HepG2 (cell line): Measurements from ENCODE around the gene HOXB6. TPM values are rescaled to one million over a fixed set of nuclear protein-coding genes. Genes with fewer than 3 reads are reported as not detected.
A peak's percentile ranks its signal among the peaks of the same experiment; 100 is the strongest.

Experiments used
- CBX2 ChIP-seq, 2 experiments: fragments of 200-600 bp in 1 of 2; sonication (generic); formaldehyde crosslinking in 1 of 2; IDR thresholded peaks; 2 replicates each; pipeline versions ENCODE4 v1.7.0 to v1.8.1; 2018 to 2022; ENCODE audit warnings: low read depth in 2 of 2, low read length in 1 of 2, mild to moderate bottlenecking in 1 of 2, missing genetic modification reagents in 1 of 2
- ELF1 ChIP-seq: sonication (generic); formaldehyde crosslinking; IDR thresholded peaks from 2 replicates; pipeline ENCODE4 v1.4.0; 2020; ENCODE audit warnings: missing genetic modification reagents
- ETV5 ChIP-seq: IDR thresholded peaks from 2 replicates; pipeline ENCODE4 v1.6.1; 2018; ENCODE audit warnings: missing biosample characterization, missing genetic modification reagents, inconsistent platforms, borderline replicate concordance
- GTF2F1 ChIP-seq: fragments of 150-350 bp; IDR thresholded peaks from 2 replicates; pipeline ENCODE4 v1.6.1; 2014; ENCODE audit warnings: low read length
- KDM3A ChIP-seq: IDR thresholded peaks from 2 replicates; pipeline ENCODE4 v1.6.1; 2018; ENCODE audit warnings: low read depth, missing compliant biosample characterization
- KLF16 ChIP-seq, 2 experiments: sonication (generic) in 1 of 2; formaldehyde crosslinking in 1 of 2; IDR thresholded peaks; 2 replicates each; pipeline versions ENCODE4 v1.6.1 to v1.8.0; 2016 to 2023; ENCODE audit warnings: missing genetic modification reagents in 2 of 2, missing compliant biosample characterization in 1 of 2
- LCORL ChIP-seq, 2 experiments: fragments of 450-650 bp in 1 of 2; sonication (generic) in 1 of 2; formaldehyde crosslinking in 1 of 2; IDR thresholded peaks; 2 replicates each; pipeline versions ENCODE4 v1.5.0 to v1.6.1; 2017 to 2020; ENCODE audit warnings: antibody characterized with exemption in 1 of 2, missing genetic modification reagents in 1 of 2
- MTF2 ChIP-seq: sonication (generic); formaldehyde crosslinking; IDR thresholded peaks from 2 replicates; pipeline ENCODE4 v1.5.0; 2020; ENCODE audit warnings: missing genetic modification reagents, borderline replicate concordance
- NFATC3 ChIP-seq: sonication (generic); formaldehyde crosslinking; IDR thresholded peaks from 2 replicates; pipeline ENCODE4 v1.5.1; 2020; ENCODE audit warnings: mild to moderate bottlenecking, missing genetic modification reagents
- PHF8 ChIP-seq: sonication (generic); formaldehyde crosslinking; IDR thresholded peaks from 2 replicates; pipeline ENCODE4 v1.5.0; 2020; ENCODE audit warnings: missing genetic modification reagents
- RARG ChIP-seq: sonication (generic); formaldehyde crosslinking; IDR thresholded peaks from 2 replicates; pipeline ENCODE4 v1.4.0; 2020; ENCODE audit warnings: low read depth, mild to moderate bottlenecking, missing genetic modification reagents
- RNF2 ChIP-seq: fragments of 450-650 bp; conservative IDR thresholded peaks from 2 replicates; pipeline ENCODE4 v1.6.1; 2016; ENCODE audit warnings: low read depth
- SMAD3 ChIP-seq: sonication (generic); formaldehyde crosslinking; IDR thresholded peaks from 2 replicates; pipeline ENCODE4 v1.4.0; 2020; ENCODE audit warnings: missing genetic modification reagents
- SNRNP70 ChIP-seq: fragments of 200-400 bp; formaldehyde crosslinking; IDR thresholded peaks from 2 replicates; pipeline ENCODE4 v1.6.1; 2017; ENCODE audit warnings: mild to moderate bottlenecking, low read depth, low read length, moderate library complexity
- SUZ12 ChIP-seq: fragments of 150-350 bp; IDR thresholded peaks from 2 replicates; pipeline ENCODE4 v1.6.1; 2014; ENCODE audit warnings: low read depth, low read length
- TBL1XR1 ChIP-seq: fragments of 150-350 bp; IDR thresholded peaks from 2 replicates; pipeline ENCODE4 v1.6.1; 2014; ENCODE audit warnings: borderline replicate concordance, low read length; ENCODE audit not compliant: partially characterized antibody
- XRCC5 ChIP-seq: fragments of 200-400 bp; formaldehyde crosslinking; optimal IDR thresholded peaks from 2 replicates; pipeline ENCODE3; 2017; ENCODE audit warnings: mild to moderate bottlenecking, low read length
- YY1 ChIP-seq: IDR thresholded peaks from 2 replicates; pipeline ENCODE4 v1.6.1; 2011; ENCODE audit warnings: low read length, low read depth, moderate library complexity, mild to moderate bottlenecking; ENCODE audit not compliant: insufficient read depth, insufficient replicate concordance
- ZFAT ChIP-seq: sonication (generic); formaldehyde crosslinking; conservative IDR thresholded peaks from 2 replicates; pipeline ENCODE4 v1.8.1; 2023; ENCODE audit warnings: missing genetic modification reagents, inconsistent platforms
- ZFP36 ChIP-seq: fragments of 150-350 bp; IDR thresholded peaks from 2 replicates; pipeline ENCODE4 v1.6.1; 2018; ENCODE audit warnings: borderline replicate concordance, low read length, low read depth; ENCODE audit not compliant: partially characterized antibody
- ZFP90 ChIP-seq: sonication (generic); formaldehyde crosslinking; IDR thresholded peaks from 2 replicates; pipeline ENCODE4 v1.8.0; 2022; ENCODE audit warnings: missing genetic modification reagents, mild to moderate bottlenecking, inconsistent platforms, borderline replicate concordance
- ZNF225 ChIP-seq: sonication (generic); formaldehyde crosslinking; IDR thresholded peaks from 2 replicates; pipeline ENCODE4 v1.4.0; 2020; ENCODE audit warnings: mild to moderate bottlenecking, missing genetic modification reagents
- ZNF709 ChIP-seq: sonication (generic); formaldehyde crosslinking; IDR thresholded peaks from 2 replicates; pipeline ENCODE4 v1.5.0; 2020; ENCODE audit warnings: mild to moderate bottlenecking, missing genetic modification reagents
- polyA plus RNA-seq, 8 experiments: library from polyadenylated mRNA; depleted of rRNA in 3 of 8; stranded (reverse) in 7 of 8; unstranded in 1 of 8; fragments of >200 nt; fragmentation: Illumina TruSeq in 4 of 8; extraction: Trizol in 4 of 8; gene quantifications; 2 replicates each; pipeline versions ENCODE4 v1.2.1 to v1.2.3, GENCODE V29; 2011 to 2016; ENCODE audit warnings: low read depth in 4 of 8, missing spikeins in 1 of 8, mixed read lengths in 1 of 8; ENCODE audit not compliant: insufficient read depth in 1 of 8
- total RNA-seq, 5 experiments: library from RNA; depleted of rRNA; stranded (reverse); fragments of >200 nt; fragmentation: Illumina TruSeq; extraction: Trizol; gene quantifications; 2 replicates each; pipeline ENCODE4 v1.2.3, GENCODE V29; 2016; ENCODE audit warnings: low read depth in 1 of 5
- TF ChIP-seq, protein P1 (sequence below): sonication (generic); formaldehyde crosslinking; IDR thresholded peaks from 2 replicates; pipeline ENCODE4 v1.8.0; 2022; ENCODE audit warnings: mild to moderate bottlenecking, missing genetic modification reagents
- TF ChIP-seq, protein P2 (sequence below): IDR thresholded peaks from 2 replicates; pipeline ENCODE4 v1.6.1; 2016; ENCODE audit warnings: low read depth
- TF ChIP-seq, protein P3 (sequence below): IDR thresholded peaks from 2 replicates; pipeline ENCODE4 v1.6.1; 2016; ENCODE audit warnings: missing compliant biosample characterization, missing genetic modification reagents, borderline replicate concordance

The HOXB6 gene
- total and polyA plus RNA-seq, 2 of the 13 experiments (the other 11 are each of a cell fraction or from before 2014, with no cell fraction given): not detected

DNA sequence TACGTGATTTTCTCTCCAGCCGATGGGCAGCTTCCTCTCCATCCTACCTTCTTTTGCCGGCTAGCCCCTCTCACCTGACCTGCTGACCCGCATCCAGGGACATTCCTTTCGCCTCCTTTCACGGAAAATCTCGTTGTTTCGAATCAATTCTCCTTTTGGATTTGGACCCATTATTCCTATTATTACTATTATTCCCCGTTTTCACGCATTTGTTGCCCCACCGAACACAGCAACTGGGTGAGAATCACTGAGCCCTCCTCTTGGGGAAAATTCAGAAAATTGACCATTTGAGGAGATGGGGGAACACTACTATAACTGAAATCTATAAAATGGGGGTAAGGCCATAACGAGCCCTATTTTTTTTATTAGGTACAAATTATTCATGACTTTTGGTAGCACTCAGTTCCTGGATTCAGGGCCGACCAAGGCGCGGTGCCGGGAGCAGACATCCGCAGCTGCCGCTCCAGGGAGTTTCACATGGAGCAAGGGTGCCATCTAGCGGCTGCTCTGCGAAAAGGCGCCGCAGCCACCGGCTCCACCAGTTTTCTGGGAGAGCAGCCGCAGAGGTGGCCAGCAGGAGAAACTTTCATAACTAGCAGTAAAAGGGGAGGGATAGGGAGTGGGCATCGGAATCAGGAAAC lies 13.6 kb upstream of the HOXB6 start (continued):
- TF ChIP-seq CBX2 (IDR thresholded peaks at IDR 0.05; ENCODE audit: low read depth, low read length) (no peak), CBX2 (CRISPR knock-in tag; IDR thresholded peaks at IDR 0.05; ENCODE audit: low read depth) (peak; percentile 28; the same call in 1 of the 2 replicates), ZFP90 (CRISPR knock-in tag) (no peak), ZFAT (CRISPR knock-in tag) (no peak), MTF2 (peak; percentile 100), SNRNP70 (no peak), ELF1 (CRISPR knock-in tag) (0 out of 2 replicates have a peak, but pooled peaks have one; percentile 45), PHF8 (0 out of 2 replicates have a peak, but pooled peaks have one; percentile 28), TBL1XR1 (no peak), KDM3A (peak; percentile 85; the same call in 1 of the 2 replicates), ETV5 (CRISPR knock-in tag) (peak; percentile 44; the same call in 1 of the 2 replicates), SUZ12 (peak; percentile 34; the same call in 1 of the 2 replicates), KLF16 (CRISPR knock-in tag; IDR thresholded peaks at IDR 0.05) (peak in 1 of 2 experiments; percentile 59; a peak in 1 of 4 replicates), GTF2F1 (peak; percentile 34; the same call in 1 of the 2 replicates), YY1 (peak; percentile 28), RARG (CRISPR knock-in tag) (no peak), NFATC3 (CRISPR knock-in tag) (no peak), ZFP36 (peak; percentile 72), SMAD3 (0 out of 2 replicates have a peak, but pooled peaks have one; percentile 59), RNF2 (peak; percentile 67; the same call in 1 of the 2 replicates), LCORL (IDR thresholded peaks at IDR 0.05) (no peak), LCORL (CRISPR knock-in tag; IDR thresholded peaks at IDR 0.05) (0 out of 2 replicates have a peak, but pooled peaks have one; percentile 18), ZNF225 (CRISPR knock-in tag) (no peak), ZNF709 (no peak), XRCC5 (peak; percentile 49)
- TF ChIP-seq, protein P1, sequence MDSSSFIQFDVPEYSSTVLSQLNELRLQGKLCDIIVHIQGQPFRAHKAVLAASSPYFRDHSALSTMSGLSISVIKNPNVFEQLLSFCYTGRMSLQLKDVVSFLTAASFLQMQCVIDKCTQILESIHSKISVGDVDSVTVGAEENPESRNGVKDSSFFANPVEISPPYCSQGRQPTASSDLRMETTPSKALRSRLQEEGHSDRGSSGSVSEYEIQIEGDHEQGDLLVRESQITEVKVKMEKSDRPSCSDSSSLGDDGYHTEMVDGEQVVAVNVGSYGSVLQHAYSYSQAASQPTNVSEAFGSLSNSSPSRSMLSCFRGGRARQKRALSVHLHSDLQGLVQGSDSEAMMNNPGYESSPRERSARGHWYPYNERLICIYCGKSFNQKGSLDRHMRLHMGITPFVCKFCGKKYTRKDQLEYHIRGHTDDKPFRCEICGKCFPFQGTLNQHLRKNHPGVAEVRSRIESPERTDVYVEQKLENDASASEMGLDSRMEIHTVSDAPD (CRISPR knock-in tag): no peak
- TF ChIP-seq, protein P2, sequence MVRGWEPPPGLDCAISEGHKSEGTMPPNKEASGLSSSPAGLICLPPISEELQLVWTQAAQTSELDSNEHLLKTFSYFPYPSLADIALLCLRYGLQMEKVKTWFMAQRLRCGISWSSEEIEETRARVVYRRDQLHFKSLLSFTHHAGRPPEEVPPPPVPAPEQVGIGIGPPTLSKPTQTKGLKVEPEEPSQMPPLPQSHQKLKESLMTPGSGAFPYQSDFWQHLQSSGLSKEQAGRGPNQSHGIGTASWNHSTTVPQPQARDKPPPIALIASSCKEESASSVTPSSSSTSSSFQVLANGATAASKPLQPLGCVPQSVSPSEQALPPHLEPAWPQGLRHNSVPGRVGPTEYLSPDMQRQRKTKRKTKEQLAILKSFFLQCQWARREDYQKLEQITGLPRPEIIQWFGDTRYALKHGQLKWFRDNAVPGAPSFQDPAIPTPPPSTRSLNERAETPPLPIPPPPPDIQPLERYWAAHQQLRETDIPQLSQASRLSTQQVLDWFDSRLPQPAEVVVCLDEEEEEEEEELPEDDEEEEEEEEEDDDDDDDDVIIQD (CRISPR knock-in tag): 0 out of 2 replicates have a peak, but pooled peaks have one; percentile 15
- TF ChIP-seq, protein P3, sequence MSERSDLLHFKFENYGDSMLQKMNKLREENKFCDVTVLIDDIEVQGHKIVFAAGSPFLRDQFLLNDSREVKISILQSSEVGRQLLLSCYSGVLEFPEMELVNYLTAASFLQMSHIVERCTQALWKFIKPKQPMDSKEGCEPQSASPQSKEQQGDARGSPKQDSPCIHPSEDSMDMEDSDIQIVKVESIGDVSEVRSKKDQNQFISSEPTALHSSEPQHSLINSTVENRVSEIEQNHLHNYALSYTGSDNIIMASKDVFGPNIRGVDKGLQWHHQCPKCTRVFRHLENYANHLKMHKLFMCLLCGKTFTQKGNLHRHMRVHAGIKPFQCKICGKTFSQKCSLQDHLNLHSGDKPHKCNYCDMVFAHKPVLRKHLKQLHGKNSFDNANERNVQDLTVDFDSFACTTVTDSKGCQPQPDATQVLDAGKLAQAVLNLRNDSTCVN (CRISPR knock-in tag): 0 out of 2 replicates have a peak, but pooled peaks have one; percentile 26
